ENCODE results near the gene APBA3.
A peak's percentile ranks its signal among the peaks of the same experiment; 100 is the strongest.

DNA sequence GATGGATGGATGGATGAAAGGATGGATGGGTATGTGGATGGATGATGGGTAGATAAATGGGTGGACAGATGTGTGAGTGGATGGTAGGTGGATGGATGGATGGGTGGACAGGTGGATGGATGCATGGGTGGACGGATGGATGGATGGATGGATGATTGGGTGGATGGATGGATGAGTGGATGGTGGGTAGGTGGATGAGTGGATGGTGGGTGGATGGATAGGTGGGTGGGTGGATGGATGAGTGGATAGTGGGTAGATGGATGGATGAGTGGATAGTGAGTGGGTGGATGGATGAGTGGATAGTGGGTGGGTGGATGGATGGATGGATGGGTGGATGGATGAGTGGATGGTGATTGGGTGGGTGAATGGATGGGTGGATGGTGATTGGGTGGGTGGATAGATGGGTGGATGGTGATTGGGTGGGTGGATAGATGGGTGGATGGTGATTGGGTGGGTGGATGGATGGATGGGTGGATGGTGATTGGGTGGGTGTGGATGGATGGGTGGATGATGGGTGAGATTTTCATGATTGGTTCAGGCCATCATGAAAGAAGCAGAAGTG lies 15.1 kb upstream of the APBA3 start:
- TF ChIP-seq, protein P1, sequence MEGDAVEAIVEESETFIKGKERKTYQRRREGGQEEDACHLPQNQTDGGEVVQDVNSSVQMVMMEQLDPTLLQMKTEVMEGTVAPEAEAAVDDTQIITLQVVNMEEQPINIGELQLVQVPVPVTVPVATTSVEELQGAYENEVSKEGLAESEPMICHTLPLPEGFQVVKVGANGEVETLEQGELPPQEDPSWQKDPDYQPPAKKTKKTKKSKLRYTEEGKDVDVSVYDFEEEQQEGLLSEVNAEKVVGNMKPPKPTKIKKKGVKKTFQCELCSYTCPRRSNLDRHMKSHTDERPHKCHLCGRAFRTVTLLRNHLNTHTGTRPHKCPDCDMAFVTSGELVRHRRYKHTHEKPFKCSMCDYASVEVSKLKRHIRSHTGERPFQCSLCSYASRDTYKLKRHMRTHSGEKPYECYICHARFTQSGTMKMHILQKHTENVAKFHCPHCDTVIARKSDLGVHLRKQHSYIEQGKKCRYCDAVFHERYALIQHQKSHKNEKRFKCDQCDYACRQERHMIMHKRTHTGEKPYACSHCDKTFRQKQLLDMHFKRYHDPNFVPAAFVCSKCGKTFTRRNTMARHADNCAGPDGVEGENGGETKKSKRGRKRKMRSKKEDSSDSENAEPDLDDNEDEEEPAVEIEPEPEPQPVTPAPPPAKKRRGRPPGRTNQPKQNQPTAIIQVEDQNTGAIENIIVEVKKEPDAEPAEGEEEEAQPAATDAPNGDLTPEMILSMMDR (IDR thresholded peaks at IDR 0.05; ENCODE audit: insufficient read depth, low read length), result no peak
- TF ChIP-seq, protein P2, sequence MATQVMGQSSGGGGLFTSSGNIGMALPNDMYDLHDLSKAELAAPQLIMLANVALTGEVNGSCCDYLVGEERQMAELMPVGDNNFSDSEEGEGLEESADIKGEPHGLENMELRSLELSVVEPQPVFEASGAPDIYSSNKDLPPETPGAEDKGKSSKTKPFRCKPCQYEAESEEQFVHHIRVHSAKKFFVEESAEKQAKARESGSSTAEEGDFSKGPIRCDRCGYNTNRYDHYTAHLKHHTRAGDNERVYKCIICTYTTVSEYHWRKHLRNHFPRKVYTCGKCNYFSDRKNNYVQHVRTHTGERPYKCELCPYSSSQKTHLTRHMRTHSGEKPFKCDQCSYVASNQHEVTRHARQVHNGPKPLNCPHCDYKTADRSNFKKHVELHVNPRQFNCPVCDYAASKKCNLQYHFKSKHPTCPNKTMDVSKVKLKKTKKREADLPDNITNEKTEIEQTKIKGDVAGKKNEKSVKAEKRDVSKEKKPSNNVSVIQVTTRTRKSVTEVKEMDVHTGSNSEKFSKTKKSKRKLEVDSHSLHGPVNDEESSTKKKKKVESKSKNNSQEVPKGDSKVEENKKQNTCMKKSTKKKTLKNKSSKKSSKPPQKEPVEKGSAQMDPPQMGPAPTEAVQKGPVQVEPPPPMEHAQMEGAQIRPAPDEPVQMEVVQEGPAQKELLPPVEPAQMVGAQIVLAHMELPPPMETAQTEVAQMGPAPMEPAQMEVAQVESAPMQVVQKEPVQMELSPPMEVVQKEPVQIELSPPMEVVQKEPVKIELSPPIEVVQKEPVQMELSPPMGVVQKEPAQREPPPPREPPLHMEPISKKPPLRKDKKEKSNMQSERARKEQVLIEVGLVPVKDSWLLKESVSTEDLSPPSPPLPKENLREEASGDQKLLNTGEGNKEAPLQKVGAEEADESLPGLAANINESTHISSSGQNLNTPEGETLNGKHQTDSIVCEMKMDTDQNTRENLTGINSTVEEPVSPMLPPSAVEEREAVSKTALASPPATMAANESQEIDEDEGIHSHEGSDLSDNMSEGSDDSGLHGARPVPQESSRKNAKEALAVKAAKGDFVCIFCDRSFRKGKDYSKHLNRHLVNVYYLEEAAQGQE (IDR thresholded peaks at IDR 0.05; ENCODE audit: insufficient replicate concordance, low read depth), result no peak
- TF ChIP-seq POLR2AphosphoS5 (IDR thresholded peaks at IDR 0.05; ENCODE audit: low read depth), result peak; percentile 19; the same call in 1 of the 2 replicates
- TF ChIP-seq GABPA (IDR thresholded peaks at IDR 0.05; ENCODE audit: low read depth), result no peak

Measured in HL-60 (cell line).